Dermis microvascular lymphatic vessel endothelial cell (primary cell): ENCODE data around the gene MINDY2. TPM values are rescaled to one million over a fixed set of nuclear protein-coding genes. Genes with fewer than 3 reads are reported as not detected.
"Not testable (repeated sequence)": the region's sequence is repeated elsewhere in the genome, so short reads cannot be mapped to it uniquely, and the experiment has no call there.

Experiments
- DNase-seq, 2 donors: peaks; one replicate each; pipeline versions ENCODE4 v3.0.0 to v3.0.0-alpha.2; 2010; ENCODE audit warnings: low read depth in 2 of 2
- total RNA-seq: library from RNA; depleted of rRNA; stranded (reverse); fragments of >200 nt; gene quantifications from 2 replicates; pipeline ENCODE4 v1.2.1, GENCODE V29; 2014

The MINDY2 gene
- total RNA-seq, 1 donor from 2014 or later = 8.7 TPM

DNA sequence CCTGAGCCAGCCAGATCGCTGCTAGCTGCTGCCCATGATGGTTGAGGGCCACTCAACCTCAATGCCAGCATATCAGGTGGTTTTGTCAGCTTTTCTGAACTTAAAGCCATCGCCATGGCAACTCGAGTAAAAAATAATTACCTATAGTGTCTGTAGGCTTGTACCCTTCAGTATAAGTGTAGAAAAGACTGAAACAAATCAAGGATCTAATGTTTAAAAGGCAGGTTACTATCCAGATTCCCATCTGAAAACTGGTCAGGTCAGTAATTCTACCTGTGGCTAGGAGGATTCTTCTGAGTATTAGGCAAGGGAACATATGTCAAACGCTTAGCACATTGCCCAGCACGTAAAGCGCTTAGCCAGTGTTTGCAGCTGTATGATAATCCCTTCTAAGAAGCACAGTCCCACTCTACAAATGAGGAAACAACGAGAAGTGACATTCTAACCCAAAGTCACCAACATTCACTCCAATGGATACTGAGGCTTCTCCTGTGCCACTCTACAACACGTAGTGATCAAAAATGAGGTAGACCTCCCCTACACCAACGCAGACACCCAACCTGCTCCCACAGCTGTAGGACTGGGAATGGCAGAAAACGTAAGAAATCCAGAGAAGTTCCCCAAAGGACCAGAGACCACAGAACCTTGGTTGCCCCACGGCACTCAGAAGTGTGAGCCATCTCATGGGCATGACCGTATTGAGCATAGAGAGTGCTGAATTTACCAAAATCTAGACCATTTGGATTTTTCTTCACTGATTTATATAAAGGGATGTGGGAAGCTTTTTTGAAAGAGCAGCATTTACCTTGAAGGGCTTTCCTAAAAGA lies 107.1 kb downstream of the MINDY2 start:
- no peak for DNase-seq

GRCh38 chr15:58880320-58880719 lies 109.2 kb downstream of the MINDY2 start:
- DNase-seq = no peak

DNA sequence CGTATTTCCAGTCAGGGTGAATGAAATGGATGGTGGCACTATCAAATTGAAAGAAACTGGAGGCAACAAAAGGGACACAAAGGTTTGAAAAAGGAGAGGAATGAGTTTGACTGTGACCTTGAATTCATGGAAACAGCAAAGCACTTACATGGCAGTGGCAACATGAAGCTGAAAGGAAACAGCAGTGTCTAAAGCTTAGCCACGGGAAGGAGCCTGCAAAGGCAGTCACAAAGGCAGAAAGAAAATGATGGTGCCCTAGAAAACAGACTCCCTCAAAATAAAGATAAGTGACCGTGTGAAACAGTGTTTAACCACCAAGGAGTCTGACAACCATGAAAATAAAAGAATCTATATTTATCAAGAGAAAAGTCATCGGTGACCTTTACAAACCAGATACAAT lies 111.1 kb downstream of the MINDY2 start:
- no peak for DNase-seq

DNA sequence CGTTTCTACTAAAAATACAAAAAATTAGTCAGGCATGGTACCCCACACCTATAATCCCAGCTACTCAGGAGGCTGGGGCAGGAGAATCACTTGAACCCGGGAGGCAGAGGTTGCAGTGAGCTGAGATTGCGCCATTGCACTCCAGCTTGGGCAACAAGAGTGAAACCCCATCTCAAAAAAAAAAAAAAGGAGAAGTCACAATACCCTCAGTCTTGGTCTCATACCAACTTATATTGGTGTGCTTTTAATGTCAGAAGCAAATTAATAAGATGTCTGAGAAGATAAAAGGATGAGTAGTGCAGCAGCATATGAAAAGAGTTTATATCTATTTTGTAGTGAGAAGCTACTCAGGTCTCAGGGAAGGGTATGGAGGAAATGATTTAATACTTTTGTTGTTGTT lies 112.8 kb downstream of the MINDY2 start:
- DNase-seq = not testable (repeated sequence)

GRCh38 chr15:58886921-58887320 lies 115.8 kb downstream of the MINDY2 start:
- no peak for DNase-seq

- DNase-seq = no peak
These were observed 118.3 kb downstream of the MINDY2 start for GRCh38 chr15:58889363-58889762.

DNA sequence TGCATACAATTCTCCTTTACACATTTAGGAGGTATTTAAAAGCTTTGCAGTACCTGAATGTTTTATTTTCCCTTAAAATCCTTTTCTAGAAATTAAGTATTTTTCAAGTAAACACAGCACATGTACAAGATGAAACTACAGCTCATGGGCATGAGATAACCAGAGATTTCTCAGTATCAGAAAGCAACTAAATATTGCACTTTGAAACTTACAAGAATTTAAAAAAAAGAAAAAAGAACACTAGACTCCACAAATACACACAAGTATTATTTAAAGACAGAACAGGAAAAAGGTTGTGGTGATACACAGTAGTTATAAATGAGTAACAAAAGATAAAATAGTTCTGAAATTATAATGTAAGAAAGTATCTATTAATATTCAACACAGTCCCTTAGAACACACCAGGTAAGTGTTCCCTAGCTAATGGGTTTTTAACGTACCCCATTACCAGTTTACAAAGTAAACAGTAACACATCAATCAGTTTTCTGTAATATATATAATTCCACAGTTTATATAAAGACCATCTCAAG lies 127.1 kb downstream of the MINDY2 start:
- no peak for DNase-seq

DNA sequence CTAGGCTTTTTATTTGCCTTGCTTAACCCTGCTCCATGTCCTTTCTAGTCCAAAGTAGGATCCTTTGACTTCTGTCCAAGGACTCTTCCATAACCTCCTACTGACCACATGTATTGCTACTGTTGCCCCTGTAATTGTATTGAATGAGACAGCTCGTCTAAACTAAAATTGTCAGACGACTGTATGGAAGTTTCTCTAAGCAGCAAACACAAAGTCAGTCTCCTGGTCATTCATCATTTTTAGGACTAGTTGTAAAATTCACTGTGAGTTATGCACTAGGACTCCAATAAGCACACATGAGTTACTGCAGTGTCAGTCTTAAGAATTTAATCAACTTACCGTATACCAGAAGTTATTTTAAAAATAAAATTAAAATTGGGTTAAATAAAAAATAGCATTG lies 129.5 kb downstream of the MINDY2 start:
- no peak for DNase-seq

DNA sequence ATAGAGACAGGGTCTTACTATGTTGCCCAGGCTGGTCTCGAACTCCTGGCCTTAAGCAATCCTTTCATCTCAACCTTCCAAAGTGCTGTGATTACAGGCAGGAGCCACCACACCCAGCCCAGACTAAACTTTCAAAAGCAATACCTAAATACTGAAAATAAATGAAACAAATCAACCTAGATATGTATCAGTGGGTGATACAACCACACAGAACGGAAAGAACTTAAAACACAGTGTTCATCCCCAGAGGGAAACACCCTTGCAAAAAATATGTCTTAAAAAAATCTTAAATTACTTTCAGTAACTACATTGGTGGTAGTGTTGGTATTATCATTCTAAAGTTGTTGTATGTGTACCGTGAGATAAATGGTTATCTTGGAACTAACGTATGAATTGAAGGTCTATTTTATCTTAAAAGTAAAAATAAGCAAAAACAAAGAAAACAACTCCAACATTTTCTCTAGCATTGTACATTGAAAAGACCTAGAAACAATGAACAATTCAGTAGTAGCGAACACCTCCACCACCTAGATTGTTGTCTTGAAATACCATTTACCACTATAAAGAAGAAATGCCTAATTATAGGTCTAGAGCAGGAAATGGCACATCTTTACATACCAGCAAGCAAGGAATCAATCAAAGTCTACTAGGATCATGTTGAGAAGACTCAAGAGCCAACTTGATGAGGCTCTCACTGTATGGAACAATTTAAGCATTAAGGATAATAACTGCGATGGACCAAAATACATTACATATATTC lies 137.6 kb downstream of the MINDY2 start:
- DNase-seq = no peak

DNA sequence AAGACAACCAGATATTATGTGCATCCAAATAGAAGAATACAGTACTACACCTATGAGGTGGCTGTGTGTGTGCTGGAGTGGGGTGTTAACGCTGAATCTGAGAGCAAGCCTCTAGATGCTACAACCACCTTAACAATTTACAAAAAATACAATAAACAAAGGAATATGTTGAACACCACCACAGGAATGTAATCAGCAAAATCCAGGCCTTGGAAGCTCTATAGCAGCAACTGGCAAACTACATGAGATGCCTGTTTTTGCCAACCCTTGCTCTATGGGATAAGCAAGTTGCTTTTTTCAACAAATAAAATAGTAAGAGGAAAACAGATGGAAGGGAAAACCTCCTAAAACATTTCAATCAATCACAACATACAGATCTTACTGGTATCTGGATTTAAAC lies 138.5 kb downstream of the MINDY2 start:
- no peak for DNase-seq

DNA sequence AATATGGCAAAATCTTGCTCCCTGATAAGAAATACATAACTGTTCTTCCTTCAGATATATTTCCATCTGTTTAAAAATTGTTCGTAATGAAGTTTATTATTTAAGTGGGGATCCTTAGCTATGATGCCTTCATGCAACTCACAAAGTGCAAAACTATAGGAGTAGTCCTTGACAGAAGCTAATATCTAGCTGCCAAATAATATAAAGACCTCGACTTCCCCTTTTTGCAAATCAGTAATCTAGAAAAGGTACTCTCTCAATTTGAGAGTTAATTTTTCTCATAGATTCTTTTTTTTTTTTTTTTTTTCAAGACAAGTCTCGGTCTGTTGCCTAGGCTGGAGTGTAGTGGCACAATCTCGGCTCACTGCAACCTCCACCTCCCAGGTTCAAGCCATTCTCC lies 139.4 kb downstream of the MINDY2 start:
- DNase-seq = no peak

Other genes with a start within 250 kb of the MINDY2 start
- 147 and 194 TPM in 2 replicates for gene ADAM10, start 21.6 kb upstream of the MINDY2 start, total RNA-seq
- gene SLTM, start 162.4 kb downstream of the MINDY2 start, total RNA-seq = 37.5 and 41.5 TPM in 2 replicates
- gene RNF111, start 216.4 kb downstream of the MINDY2 start, total RNA-seq = 15.4 and 22.0 TPM in 2 replicates